H1 (cell line): ENCODE results near the gene HCK.

Experiments
- CBX8 ChIP-seq: fragments of 300-800, 300-1000 bp; sonication (generic); IDR thresholded peaks from 2 replicates; pipeline ENCODE4 v1.7.1; 2016; ENCODE audit warnings: low read depth, low read length, borderline replicate concordance
- RFX5 ChIP-seq: IDR thresholded peaks from 2 replicates; pipeline ENCODE4 v1.6.1; 2011; ENCODE audit warnings: low read depth, low read length, improper control_type of control experiment, borderline replicate concordance
- SRF ChIP-seq: IDR thresholded peaks from 2 replicates; pipeline ENCODE4 v1.6.1; 2011; ENCODE audit warnings: mild to moderate bottlenecking, low read depth, low read length, moderate library complexity

GRCh38 chr20:32050324-32050841 is 1.7 kb upstream of the HCK start:
- TF ChIP-seq SRF: no peak
- no peak for TF ChIP-seq RFX5
- TF ChIP-seq CBX8: no peak
